Dermis microvascular lymphatic vessel endothelial cell (primary cell): ENCODE measurements around the gene UBR1. TPM values are rescaled to one million over a fixed set of nuclear protein-coding genes. Genes with fewer than 3 reads are reported as not detected.

ENCODE experiments used
- DNase-seq, 2 donors: peaks; one replicate each; pipeline versions ENCODE4 v3.0.0 to v3.0.0-alpha.2; 2010; ENCODE audit warnings: low read depth in 2 of 2
- total RNA-seq: library from RNA; depleted of rRNA; stranded (reverse); fragments of >200 nt; gene quantifications from 2 replicates; pipeline ENCODE4 v1.2.1, GENCODE V29; 2014

Gene UBR1
- total RNA-seq, 1 donor from 2014 or later = 21.3 TPM

DNA sequence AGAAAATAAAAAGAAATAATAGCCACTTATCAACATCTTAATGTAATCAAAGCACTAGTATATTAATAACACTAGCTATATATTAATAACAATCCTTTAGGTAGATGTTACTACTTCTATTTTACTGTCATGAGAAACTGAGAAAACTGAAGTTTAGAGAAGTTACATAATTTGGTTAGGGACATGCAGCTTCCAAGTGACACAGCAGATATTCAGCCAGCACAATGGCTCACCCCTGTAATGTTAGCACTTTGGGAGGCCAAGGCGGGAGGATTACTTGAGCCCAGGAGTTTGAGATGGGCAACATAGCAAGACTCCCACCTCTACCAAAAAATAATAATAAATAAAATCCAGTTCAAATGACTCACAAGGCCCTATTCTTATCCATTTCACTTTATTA is 1.9 kb upstream of the UBR1 start:
- DNase-seq = no peak

DNA sequence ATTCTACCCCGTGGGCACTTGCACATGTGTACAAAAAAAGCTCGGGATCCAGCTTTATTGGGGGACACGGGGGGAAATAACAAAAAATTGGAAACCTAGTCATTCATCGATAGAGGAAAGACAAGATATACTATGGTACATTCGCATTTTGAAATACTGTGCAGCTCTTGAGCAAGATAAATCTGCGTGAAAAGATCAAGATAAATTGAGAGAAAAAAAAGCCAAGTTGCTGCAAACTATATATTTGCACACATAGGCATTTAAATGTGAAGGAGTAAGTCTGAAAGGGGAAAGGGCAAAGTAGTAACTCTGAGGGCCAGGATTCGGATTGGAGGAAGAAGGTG is 620 bp upstream of the UBR1 start:
- DNase-seq = no peak

DNA sequence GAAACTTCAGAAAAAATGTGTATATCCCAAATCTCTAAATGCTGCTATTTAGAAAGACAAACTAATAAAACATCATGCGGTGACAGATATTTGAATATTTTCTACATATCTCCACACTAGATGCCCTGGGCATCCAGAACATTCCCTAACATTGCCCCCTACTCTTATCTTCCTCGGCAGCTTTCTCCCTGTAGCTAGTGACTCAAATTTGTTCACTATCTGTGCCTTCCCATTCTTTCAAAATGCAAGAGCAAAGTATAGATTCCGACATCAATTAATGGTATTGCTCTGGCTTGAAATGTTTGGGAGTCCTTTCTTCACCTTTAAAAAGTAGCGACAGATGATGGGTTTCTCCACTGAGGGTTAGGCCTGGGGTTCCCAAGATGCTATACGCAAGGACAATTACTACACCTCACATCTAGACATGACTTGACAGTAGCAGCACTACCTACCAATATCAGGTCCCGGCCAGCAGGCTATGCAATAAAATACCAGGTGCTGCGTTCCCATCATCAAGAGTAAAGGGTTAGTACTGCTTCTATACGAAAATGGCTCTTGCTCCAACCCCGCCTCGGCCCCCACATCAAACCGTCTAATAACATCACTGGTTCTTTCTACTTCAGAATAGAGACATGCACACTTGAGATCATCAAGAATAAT is 631 bp downstream of the UBR1 start:
- peak in 1 of 2 donors; percentile 34 for DNase-seq

DNA sequence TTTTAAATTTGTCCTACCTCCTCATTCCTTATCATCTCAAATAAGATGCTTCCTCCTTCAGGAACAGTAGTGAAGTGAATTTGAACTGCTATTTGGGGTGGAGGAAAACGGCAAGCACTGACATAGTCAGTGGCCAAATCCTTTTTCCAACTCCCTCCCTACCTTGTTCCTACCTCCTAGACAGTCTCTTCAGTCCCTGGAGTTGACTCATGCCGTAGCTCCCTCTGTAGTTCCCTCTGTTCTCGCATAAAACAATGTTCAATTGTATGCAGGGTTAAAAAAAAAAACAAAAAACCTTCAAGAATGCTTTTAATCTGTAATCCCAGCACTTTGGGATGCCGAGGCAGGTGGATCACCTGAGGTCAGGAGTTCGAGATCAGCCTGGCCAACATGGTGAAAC is 1.4 kb downstream of the UBR1 start:
- peak in 1 of 2 donors; percentile 4 for DNase-seq

DNA sequence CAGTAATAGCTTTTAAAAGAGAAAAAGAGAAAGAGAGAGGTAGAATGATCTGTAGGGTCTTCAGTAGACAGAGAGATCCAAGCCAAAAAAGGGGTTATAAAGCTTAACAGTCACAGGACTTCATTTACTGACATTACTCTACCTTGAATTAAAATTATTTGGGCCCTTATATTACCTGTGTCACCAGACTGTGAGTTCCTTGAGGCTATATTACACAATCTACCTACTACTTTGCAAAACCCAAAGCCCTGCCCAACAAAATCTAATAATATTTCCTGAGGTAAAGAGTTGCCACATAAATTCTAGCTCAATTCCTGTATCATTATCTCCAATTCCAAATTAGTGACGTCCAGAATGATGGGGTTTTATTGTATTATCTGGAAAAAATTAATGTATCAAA is 1.9 kb downstream of the UBR1 start:
- DNase-seq = no peak

DNA sequence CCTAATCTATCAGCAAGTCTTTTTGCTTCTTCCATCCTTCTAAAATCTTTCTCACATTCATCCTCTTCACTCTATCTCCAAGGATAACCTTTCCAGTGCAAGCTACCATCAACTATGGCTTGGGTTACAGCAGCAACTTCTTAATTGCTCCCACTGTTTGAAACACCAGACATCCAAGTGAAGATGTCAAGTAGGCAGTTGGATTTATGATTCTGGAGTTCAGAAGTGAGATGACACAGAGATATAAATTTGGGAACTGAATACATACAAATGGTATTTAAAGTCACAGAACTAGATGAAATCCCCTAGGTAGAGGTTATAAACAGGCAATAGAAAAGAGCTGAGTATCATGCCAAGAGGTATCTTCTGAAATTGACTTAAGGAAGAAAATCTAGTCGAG is 3.7 kb downstream of the UBR1 start:
- DNase-seq = no peak

DNA sequence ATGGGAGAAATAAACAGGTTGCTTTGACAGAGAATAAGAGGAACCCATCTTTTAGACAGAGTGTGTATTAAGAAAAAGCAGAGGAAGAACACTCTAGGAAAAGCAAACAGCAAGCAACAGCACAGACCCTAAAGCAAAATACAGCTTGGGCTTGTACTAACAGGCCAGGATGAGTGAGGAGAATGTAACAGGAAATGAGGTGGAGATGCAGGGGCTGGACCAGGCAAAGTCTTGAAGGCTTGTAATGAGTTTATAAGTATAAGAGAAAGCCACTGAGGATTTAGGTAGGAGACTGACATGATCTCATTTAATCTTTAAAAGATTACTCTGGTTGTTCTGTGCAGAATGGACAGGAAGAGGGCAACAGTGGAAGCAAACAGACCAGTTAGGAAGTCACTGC is 4.9 kb downstream of the UBR1 start:
- peak in 1 of 2 donors; percentile 1 for DNase-seq

DNA sequence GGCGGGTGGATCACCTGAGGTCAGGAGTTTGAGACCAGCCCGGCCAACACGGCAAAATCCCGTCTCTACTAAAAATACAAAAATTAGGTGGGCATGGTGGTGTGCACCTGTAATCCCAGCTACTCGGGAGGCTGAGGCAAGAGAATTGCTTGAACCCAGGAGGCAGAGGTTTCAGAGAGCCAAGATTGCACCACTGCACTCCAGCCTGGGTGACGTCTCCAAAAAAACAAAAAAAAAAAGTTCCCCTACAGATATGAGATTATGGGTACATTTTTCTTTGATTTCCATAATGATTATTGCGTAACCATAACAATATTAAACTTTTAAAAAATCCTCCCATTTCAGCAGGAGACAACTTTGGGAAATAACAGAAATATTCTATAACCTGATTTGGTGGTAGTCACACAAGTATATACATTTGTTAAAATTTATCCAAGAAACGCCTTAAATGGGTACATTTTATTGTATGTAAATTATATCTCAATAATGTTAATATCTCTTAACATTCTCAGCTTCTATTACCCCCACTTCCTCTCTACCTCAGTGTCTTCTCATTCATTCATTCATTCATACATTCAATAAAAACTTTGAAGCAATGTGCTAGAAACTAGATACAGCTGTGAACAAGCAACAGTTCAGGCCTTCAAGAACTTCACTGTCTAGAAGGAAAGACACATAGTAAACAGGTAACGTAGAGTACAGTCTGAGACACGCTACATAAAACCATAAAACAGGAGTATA is 6.6 kb downstream of the UBR1 start:
- no peak for DNase-seq

DNA sequence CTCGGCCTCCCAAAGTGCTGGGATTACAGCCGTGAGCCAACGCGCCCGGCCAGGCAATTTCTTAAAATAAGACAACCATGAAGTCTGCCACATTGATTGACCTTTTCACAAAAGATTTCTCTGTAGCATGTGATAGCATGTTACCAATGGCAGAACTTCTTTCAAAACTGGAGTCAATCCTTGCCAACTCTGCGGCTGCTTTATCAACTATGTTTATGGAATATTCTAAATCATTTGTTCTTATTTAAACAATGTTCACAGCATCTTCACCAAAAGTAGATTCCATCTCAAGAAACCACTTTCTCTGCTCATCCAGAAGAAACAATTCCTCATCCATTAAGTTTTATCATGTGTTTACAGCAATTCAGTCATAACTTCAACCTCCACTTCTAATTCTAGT is 9.4 kb downstream of the UBR1 start:
- DNase-seq = no peak

DNA sequence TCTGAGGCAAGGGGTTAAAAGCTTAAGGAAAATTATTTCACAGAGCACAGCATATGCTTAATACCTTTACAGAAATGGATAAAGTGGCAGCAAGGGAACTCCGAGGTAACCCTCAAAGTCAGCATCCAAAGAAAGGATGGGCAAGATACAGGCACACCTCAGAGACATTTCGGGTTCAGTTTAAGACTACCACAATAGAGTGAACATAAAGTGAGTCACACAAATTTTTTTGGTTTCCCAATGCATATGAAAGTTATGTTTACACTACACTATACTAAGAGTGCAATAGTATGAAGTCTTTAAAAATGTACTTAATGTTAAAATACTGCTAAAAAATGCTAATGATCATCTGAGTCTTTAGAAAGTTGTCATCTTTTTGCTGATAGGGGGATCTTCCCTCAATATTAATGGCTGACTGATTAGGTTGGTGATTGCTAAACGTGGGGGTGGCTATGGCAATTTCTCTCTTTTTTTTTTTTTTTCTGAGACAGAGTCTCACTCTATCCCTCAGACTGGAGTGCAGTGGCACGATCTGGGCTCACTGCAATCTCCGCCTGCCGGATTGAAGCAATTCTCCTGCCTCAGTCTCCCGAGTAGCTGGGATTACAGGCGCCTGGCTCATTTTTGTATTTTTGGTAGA is 10.0 kb downstream of the UBR1 start:
- no peak for DNase-seq

DNA sequence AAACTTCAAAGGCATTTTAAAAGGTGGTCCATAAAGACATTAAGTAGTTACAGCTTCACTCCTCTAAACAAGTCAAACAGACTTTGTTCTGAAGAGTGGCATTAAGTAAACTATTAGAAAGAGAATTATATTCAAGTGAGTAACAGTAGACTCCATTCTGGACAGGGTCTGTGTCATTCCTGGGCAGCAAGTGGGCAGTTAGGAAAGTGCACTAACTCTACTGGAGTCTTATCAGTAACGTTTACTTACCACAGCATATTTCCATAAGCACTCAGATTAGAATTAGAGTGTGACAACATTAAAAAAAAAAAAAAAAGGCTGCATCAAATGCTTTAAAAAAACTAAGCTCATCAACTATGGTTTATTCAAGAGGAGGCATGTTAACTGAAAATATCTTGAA is 10.6 kb downstream of the UBR1 start:
- no peak for DNase-seq

DNA sequence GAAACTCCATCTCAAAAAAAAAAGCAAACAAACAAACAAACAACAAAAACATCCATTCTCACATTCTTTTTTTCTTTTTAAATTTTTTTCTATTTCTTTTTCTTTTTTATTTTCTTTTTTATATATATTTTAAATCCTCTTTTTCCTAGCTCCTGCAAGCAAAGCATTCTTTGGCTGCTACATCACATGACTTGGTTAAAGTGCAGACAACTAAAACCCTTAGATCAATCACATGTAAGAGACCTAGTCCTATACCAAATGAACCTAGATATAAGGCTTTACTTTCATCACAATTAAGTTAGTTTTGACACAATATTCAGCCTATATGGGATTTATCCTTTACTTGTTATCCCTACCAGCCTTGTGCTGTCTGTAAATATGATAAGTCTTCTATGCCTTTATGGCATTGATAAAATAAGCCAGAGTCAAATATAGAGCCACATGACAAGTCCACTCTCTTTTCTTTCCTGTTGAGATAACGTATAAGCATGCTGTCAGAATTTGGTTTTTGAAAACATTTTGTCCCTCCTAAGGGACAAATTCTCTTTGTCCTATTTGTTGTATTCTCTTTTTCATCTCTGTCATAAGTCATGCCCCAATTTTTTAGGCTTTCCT is 11.3 kb downstream of the UBR1 start:
- DNase-seq = no peak

DNA sequence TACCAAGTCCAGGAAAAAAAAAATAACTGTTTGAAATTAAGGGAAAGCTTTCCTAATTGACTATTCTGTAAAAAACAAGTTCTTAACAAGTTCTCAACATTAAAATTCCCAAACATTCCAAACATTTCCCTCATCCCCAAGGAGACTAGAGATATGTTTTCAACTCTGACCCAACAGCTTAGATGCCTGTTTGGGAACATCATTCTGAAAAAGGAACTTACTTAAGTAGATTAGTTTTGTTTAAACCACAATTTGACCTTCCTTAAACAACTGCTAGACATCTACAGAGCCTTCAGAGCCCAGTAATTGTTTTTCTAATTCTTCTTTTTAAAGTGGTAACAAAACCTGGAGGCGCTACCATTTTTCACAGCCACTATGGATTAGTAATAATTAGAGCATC is 12.8 kb downstream of the UBR1 start:
- no peak for DNase-seq

DNA sequence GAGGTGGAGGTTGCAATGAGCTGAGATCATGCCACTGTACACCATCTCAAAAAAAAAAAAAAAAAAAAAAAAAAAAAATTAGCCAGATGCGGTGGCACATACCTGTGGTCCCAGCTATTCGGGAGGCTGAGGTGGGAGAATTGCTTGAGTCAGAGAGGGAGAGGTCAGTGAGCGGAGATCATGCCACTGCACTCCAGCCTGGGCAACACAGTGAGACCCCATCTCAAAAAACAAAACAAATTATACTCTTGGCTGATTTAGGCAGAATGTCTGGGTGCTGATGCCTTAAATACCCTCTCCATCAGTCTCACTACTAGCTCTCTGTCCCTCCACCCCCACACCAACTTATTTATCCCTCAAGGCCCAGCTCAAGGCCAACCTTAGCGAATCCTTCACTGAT is 14.0 kb downstream of the UBR1 start:
- DNase-seq = no peak

DNA sequence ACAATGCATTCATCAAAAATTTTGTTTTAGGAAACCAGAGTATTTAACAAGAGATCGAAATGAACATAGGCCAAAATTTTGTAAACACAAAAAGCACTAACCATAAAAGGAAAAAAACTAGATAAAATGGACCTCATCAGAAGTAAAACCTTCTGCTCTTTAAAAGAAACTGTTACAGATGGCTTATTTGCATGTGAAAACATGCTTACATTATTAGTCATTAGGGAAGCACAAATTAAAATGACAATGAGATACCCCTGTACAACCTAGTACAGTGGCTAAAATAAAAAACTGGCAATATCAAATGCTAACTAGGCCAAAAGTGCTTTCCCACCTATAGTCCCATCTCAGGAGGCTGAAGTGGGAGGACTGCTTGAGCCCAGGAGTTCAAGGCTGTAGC is 19.3 kb downstream of the UBR1 start:
- DNase-seq = no peak

DNA sequence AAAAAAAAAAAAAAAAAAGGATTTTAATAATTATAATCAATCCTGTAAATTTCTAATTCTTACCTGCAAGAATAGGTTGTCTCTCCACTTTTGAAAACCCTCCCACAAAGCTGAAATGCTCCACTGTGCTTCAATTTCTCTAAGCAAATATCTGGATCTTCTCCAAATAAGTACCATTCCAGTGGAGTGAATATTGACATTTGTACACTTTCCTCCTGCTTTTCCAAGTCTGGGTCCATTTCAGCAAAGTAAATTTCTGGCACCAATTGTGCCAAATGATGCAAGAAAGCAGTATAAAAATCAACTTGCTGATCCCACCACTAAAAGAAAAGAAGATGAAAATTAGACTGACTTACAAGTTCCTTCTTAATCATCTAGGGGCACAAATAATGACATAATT is 19.9 kb downstream of the UBR1 start:
- DNase-seq = no peak

DNA sequence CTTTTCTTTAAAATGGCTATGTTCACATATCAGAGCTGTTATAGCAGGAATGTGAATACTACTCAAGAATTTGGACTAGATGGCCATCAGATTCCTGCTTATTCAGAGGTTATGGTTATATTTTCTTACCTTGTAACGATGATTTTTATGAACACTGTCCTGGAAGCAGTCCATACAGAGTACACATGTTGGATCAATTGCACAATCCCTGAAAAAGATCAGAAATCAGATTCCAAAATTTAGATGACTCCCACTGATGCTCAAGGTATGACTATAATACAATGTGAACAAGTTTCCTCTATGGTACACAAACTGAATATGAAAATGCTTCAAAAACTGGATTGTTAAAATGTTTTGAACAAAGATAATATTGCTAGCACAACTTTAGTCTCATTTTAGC is 23.3 kb downstream of the UBR1 start:
- no peak for DNase-seq

DNA sequence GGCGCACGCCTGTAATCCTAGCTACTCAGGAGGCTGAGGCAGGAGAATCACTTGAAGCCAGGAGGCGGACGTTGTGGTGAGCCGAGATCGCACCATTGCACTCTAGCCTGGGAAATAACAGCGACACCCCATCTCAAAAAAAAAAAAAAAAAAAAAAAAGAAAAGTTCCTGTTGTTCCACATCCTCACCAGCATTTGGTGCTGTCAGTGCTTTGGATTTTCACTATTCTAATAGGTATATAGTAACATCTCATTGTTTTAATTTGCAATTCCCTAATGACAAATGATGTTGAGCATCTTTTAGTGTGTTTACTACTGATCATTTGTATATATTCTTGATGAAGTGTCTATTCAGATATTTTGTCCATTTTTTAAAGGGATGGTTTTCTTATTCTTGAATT is 24.6 kb downstream of the UBR1 start:
- no peak for DNase-seq

DNA sequence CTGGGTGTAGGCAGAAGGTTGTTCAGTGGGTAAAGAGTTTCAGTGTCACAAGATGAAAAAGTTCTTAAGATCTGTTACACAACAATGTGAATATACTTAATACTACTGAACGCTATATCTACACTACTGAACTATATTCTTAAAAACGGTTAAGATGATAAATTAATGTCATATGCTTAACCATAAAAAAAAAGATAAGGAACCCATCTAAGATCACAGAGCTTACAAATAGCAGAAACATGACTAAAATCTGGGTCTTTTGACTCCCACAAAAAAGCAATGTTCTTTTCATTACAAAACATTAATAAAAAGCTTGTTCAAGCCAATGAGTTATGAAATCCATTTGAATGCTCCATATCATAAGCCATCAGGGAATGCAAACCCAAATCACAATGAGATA is 34.4 kb downstream of the UBR1 start:
- no peak for DNase-seq

DNA sequence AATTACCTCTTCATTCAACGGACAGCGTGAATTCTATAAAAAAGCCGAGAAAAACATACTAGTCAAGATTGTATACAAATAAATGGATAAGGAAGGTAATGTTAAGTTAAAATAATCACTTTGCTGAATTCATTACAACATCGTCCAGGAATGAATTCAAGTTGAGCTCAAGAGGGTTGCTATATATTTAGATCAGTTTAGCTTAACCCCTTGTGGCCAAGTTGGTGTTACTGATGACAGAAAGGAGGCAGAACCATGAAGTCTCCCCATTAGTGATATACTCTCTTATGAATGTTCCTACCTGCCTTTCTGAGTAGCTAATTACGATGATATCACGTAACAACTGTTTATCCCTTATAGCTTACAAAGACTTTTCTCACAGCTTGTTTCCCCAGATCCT is 34.9 kb downstream of the UBR1 start:
- no peak for DNase-seq

DNA sequence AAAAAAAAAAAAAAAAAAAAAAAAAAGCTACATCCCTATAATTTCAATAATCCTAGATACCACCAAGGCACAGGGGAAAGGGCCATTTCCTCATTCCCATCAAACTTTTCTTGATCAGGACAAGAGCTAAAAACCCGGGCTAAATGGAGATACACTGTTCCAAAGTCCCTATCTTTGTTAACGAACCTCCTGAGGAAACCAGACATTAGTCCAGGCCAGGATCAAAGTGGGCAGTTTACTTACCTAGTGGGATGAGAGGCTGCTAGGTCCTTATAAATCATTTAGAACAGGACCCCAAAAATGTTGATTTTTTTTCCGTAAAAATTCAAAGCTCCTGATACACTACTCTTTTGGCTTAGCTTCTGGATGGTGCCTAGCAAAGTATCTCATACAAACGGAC is 35.6 kb downstream of the UBR1 start:
- no peak for DNase-seq

DNA sequence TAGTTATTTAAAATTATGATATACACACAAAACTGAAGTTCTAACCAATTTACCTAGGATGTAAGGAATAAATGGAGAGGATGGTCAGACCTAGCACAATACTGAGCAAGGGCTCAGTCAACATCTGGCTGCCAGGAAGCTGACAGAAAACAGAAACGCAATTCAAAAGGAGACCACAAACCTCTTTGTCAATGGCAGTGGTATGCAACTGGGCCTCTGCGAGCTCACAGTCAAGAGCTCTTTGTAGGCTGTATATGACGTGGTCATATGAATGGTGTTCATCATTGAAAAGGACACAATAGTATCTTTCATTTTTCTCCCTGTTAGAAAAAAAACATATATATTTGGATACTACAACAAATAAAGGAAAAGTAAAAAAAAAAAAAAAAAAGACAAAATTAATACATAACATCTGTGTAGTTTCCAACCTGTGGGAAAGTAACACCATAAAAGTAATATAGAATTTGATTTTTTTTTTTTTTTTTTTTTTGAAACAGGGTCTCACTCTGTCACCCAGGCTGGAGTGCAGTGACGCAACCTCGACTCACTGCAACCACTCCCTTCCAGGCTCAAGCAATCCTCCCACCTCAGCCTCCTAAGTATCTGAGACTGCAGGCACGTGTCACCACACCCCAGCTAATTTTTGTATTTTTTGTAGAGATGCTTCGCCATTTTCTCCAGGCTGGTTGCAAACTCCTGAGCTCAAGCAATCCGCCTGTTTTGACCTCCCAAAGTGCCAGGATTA is 37.9 kb downstream of the UBR1 start:
- DNase-seq = no peak
